ENCODE results near the gene PANK2.
"Not testable (repeated sequence)": the region's sequence is repeated elsewhere in the genome, so short reads cannot be mapped to it uniquely, and the experiment has no call there.

The PANK2 gene

DNA sequence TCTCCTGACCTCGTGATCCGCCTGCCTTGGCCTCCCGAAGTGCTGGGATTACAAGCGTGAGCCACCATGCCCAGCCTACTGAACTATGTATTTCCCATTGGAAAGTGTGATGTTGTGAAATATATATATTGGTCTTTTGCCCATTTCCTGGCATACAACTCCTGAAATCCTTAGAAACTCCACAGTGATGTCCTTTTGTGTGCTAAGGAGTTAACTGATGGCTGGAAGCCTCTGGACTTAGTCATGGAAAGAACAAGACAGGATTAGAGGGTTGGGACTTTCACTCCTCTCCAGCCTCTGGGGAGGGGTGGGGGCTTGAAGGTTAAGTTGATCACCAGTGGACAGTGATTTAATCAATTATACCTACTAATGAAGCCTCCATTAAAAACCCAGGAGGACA lies 7.1 kb downstream of the PANK2 start:
- H3K27me3 ChIP-seq (ENCODE audit: control insufficient read depth, insufficient read depth, low read length): no peaks in the 10 kb centered on the region
- no peaks in the 10 kb centered on the region for H3K9me3 ChIP-seq (ENCODE audit: control insufficient read depth, low read length)
- H3K4me1 ChIP-seq (ENCODE audit: control insufficient read depth, insufficient read depth, low read length): peaks cover 34% of the 10 kb centered on the region
- H3K9ac ChIP-seq (ENCODE audit: low read length): no peak overlapping the region
- no peaks in the 10 kb centered on the region for H3K36me3 ChIP-seq (ENCODE audit: control insufficient read depth, insufficient read depth, low read length)
- no peak overlapping the region for H3K4me3 ChIP-seq (ENCODE audit: low read length)

- Histone ChIP-seq H3K4me1 (ENCODE audit: control insufficient read depth, insufficient read depth, low read length) (peaks cover 27% of the 10 kb centered on the region), H3K27me3 (ENCODE audit: control insufficient read depth, insufficient read depth, low read length) (no peaks in the 10 kb centered on the region), H3K9ac (ENCODE audit: low read length) (no peak overlapping the region), H3K36me3 (ENCODE audit: control insufficient read depth, insufficient read depth, low read length) (no peaks in the 10 kb centered on the region), H3K4me3 (ENCODE audit: low read length) (no peak overlapping the region), H3K9me3 (ENCODE audit: control insufficient read depth, low read length) (no peaks in the 10 kb centered on the region)
These were observed 7.8 kb downstream of the PANK2 start for GRCh38 chr20:3896853-3897583.

- H3K36me3 ChIP-seq (ENCODE audit: control insufficient read depth, insufficient read depth, low read length); H3K9ac ChIP-seq (ENCODE audit: low read length); H3K4me3 ChIP-seq (ENCODE audit: low read length); H3K9me3 ChIP-seq (ENCODE audit: control insufficient read depth, low read length); H3K27me3 ChIP-seq (ENCODE audit: control insufficient read depth, insufficient read depth, low read length): not testable (repeated sequence)
- peaks cover 26% of the 10 kb centered on the region for H3K4me1 ChIP-seq (ENCODE audit: control insufficient read depth, insufficient read depth, low read length)
These were observed 9.0 kb downstream of the PANK2 start for GRCh38 chr20:3898181-3898580.

DNA sequence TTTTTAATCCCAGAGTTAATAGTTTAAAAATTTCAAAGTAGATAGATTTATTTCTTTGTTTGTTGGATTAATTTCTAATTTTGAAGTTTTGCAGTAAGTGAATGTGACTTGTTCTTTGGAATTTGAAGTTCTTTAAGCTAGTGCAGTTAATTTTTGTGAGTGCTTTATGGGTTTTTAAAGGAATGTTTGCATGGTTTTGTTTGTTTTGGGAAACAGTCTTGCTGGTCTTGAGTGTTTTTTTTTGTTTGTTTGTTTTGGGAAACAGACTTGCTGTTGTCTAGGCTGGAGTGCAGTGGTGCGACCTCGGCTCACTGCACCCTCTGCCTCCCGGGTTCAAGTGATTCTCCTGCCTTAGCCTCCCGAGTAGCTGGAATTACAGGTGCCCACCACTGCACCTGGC lies 9.5 kb downstream of the PANK2 start:
- Histone ChIP-seq H3K27me3 (ENCODE audit: control insufficient read depth, insufficient read depth, low read length) (no peaks in the 10 kb centered on the region), H3K4me1 (ENCODE audit: control insufficient read depth, insufficient read depth, low read length) (peaks cover 22% of the 10 kb centered on the region), H3K36me3 (ENCODE audit: control insufficient read depth, insufficient read depth, low read length) (no peaks in the 10 kb centered on the region), H3K9me3 (ENCODE audit: control insufficient read depth, low read length) (no peaks in the 10 kb centered on the region), H3K9ac (ENCODE audit: low read length) (no peak overlapping the region), H3K4me3 (ENCODE audit: low read length) (no peak overlapping the region)

DNA sequence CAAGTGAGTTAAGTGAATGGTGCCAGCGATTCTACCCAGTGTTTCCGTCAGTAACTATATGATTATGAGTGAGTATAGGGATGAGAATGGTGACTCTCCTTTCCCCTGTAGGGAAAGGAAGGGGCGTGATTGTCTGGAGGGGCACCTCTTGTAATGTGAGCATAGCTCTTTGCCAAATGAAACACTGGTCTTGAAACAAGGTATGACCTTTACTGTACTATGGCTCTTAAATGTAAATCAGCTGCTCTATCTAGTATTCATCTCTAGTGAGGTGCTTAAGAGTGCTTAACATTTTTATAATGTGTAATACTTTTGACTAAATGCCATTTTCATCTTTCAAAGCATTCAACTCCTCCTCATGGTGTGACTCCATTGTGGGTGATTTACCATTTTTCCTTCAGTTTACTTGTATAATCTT lies 11.0 kb downstream of the PANK2 start:
- Histone ChIP-seq H3K9me3 (ENCODE audit: control insufficient read depth, low read length) (no peaks in the 10 kb centered on the region), H3K4me1 (ENCODE audit: control insufficient read depth, insufficient read depth, low read length) (peaks cover 21% of the 10 kb centered on the region), H3K27me3 (ENCODE audit: control insufficient read depth, insufficient read depth, low read length) (no peaks in the 10 kb centered on the region), H3K36me3 (ENCODE audit: control insufficient read depth, insufficient read depth, low read length) (no peaks in the 10 kb centered on the region), H3K4me3 (ENCODE audit: low read length) (no peak overlapping the region), H3K9ac (ENCODE audit: low read length) (no peak overlapping the region)

GRCh38 chr20:3901028-3901705 lies 12.0 kb downstream of the PANK2 start:
- Histone ChIP-seq H3K9me3 (ENCODE audit: control insufficient read depth, low read length) (no peaks in the 10 kb centered on the region), H3K4me3 (ENCODE audit: low read length) (no peak overlapping the region), H3K9ac (ENCODE audit: low read length) (no peak overlapping the region), H3K4me1 (ENCODE audit: control insufficient read depth, insufficient read depth, low read length) (peaks cover 20% of the 10 kb centered on the region), H3K36me3 (ENCODE audit: control insufficient read depth, insufficient read depth, low read length) (no peaks in the 10 kb centered on the region), H3K27me3 (ENCODE audit: control insufficient read depth, insufficient read depth, low read length) (no peaks in the 10 kb centered on the region)

- Histone ChIP-seq H3K36me3 (ENCODE audit: control insufficient read depth, insufficient read depth, low read length) (no peaks in the 10 kb centered on the region), H3K4me1 (ENCODE audit: control insufficient read depth, insufficient read depth, low read length) (peaks cover 12% of the 10 kb centered on the region), H3K4me3 (ENCODE audit: low read length) (no peak overlapping the region), H3K27me3 (ENCODE audit: control insufficient read depth, insufficient read depth, low read length) (no peaks in the 10 kb centered on the region), H3K9me3 (ENCODE audit: control insufficient read depth, low read length) (no peaks in the 10 kb centered on the region), H3K9ac (ENCODE audit: low read length) (no peak overlapping the region)
These were observed 12.7 kb downstream of the PANK2 start for GRCh38 chr20:3901706-3902440.

DNA sequence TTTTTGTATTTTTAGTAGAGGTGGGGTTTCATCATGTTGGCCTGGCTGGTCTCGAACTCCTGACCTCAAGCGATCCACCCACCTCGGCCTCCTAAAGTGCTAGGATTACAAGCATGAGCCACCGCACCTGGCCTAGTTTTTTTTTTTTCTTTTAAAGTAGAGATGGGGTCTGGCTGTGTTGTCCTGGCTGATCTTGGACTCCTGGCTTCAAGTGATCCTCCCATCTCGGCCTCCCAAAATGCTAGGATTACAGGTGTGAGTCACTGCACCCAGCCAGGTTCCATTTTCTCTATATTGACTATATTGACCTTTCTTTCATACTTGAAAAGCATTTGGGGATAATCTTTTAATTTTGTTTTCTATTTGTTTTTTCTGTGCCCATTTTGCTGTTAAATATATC lies 13.3 kb downstream of the PANK2 start:
- Histone ChIP-seq H3K27me3 (ENCODE audit: control insufficient read depth, insufficient read depth, low read length) (no peaks in the 10 kb centered on the region), H3K4me1 (ENCODE audit: control insufficient read depth, insufficient read depth, low read length) (peaks cover 7% of the 10 kb centered on the region)

GRCh38 chr20:3904224-3904623 lies 15.0 kb downstream of the PANK2 start:
- Histone ChIP-seq H3K4me3 (ENCODE audit: low read length) (no peak overlapping the region), H3K36me3 (ENCODE audit: control insufficient read depth, insufficient read depth, low read length) (no peaks in the 10 kb centered on the region), H3K27me3 (ENCODE audit: control insufficient read depth, insufficient read depth, low read length) (no peaks in the 10 kb centered on the region), H3K4me1 (ENCODE audit: control insufficient read depth, insufficient read depth, low read length) (peaks cover 3% of the 10 kb centered on the region), H3K9me3 (ENCODE audit: control insufficient read depth, low read length) (no peaks in the 10 kb centered on the region), H3K9ac (ENCODE audit: low read length) (no peak overlapping the region)

More for the DNA sequence above, 13.3 kb downstream of the PANK2 start:
- Histone ChIP-seq H3K4me3 (ENCODE audit: low read length) (no peak overlapping the region), H3K9ac (ENCODE audit: low read length) (no peak overlapping the region), H3K36me3 (ENCODE audit: control insufficient read depth, insufficient read depth, low read length) (no peaks in the 10 kb centered on the region), H3K9me3 (ENCODE audit: control insufficient read depth, low read length) (no peaks in the 10 kb centered on the region)

GRCh38 chr20:3904857-3905256 lies 15.7 kb downstream of the PANK2 start:
- Histone ChIP-seq H3K4me3 (ENCODE audit: low read length) (no peak overlapping the region), H3K4me1 (ENCODE audit: control insufficient read depth, insufficient read depth, low read length) (peaks cover 3% of the 10 kb centered on the region), H3K27me3 (ENCODE audit: control insufficient read depth, insufficient read depth, low read length) (no peaks in the 10 kb centered on the region), H3K9me3 (ENCODE audit: control insufficient read depth, low read length) (no peaks in the 10 kb centered on the region), H3K36me3 (ENCODE audit: control insufficient read depth, insufficient read depth, low read length) (no peaks in the 10 kb centered on the region), H3K9ac (ENCODE audit: low read length) (no peak overlapping the region)

DNA sequence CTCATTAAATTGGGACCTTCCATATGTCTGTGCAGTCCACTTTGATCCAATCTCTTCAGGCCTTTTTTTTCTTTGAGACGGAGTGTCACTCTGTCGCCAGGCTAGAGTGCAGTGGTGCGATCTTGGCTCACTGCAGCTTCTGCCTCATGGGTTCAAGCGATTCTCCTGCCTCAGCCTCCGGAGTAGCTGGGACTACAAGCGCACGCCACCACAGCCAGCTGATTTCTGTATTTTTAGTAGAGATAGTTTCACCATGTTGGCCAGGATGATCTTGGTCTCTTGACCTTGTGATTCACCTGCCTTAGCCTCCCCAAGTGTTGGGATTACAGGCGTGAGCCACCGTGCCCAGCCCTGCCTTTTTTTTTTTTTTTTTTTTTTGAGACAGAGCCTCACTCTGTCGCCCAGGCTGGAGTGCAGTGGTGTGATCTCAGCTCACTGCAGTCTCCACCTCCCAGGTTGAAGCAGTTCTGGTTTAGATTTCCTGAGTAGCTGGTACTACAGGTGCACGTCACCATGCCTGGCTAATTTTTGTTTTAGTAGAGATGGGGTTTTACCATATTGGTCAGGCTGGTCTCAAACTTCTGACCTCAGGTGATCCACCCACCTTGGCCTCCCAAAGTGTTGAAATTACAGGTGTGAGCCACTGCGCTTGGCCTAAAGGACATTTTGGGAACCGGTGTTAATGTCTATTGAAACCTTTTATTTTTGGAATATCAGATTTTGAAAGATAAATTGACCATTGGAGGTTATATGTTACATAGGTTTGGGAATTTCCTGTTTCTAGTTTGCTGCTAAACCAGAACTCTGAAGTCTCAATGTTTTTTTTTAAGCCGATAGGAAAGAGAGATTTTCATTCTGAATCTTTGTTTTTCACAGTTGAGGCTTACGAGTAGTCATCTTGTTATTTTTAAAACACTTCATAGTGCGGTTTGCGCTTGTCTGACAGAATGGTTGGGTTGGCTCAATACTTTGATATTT lies 17.8 kb downstream of the PANK2 start:
- H3K36me3 ChIP-seq (ENCODE audit: control insufficient read depth, insufficient read depth, low read length); H3K4me1 ChIP-seq (ENCODE audit: control insufficient read depth, insufficient read depth, low read length); H3K4me3 ChIP-seq (ENCODE audit: low read length); H3K27me3 ChIP-seq (ENCODE audit: control insufficient read depth, insufficient read depth, low read length); H3K9ac ChIP-seq (ENCODE audit: low read length); H3K9me3 ChIP-seq (ENCODE audit: control insufficient read depth, low read length): not testable (repeated sequence)

Data from mucosa of stomach (tissue), 1 donor.